Measurements from ENCODE around the gene SPATA6L.

GRCh38 chr9:4594545-4594944, 71.7 kb downstream of the SPATA6L start:
- no peak for TF ChIP-seq CTCF (IDR thresholded peaks at IDR 0.05)
- no peak for TF ChIP-seq POLR2A (IDR thresholded peaks at IDR 0.05)

Data from body of pancreas (tissue), 4 donors.